Fibroblast of lung (primary cell): ENCODE measurements around the gene UBE2L3. TPM values are rescaled to one million over a fixed set of nuclear protein-coding genes. Genes with fewer than 3 reads are reported as not detected.

ENCODE experiments used
- DNase-seq, 2 donors: peaks; one replicate each; pipeline versions ENCODE4 v3.0.0 to v3.0.0-alpha.2; 2010; ENCODE audit warnings: low read depth in 2 of 2
- H2AFZ ChIP-seq: 2 replicates; pipeline ENCODE4 v1.5.1; 2012; ENCODE audit warnings: low read length, control low read depth, inconsistent platforms
- H3K27ac ChIP-seq: 2 replicates; pipeline ENCODE4 v1.5.1; 2011; ENCODE audit warnings: low read length, control low read depth; ENCODE audit not compliant: insufficient read depth
- H3K27me3 ChIP-seq: 2 replicates; pipeline ENCODE4 v1.5.1; 2011; ENCODE audit warnings: mild to moderate bottlenecking, low read length; ENCODE audit not compliant: control insufficient read depth, insufficient read depth
- H3K36me3 ChIP-seq: 2 replicates; pipeline ENCODE4 v1.5.1; 2011; ENCODE audit warnings: low read length; ENCODE audit not compliant: control insufficient read depth, insufficient read depth
- H3K4me1 ChIP-seq: 2 replicates; pipeline ENCODE4 v1.5.1; 2011; ENCODE audit warnings: low read length; ENCODE audit not compliant: control insufficient read depth, insufficient read depth; ENCODE audit errors: extremely low read depth
- H3K4me2 ChIP-seq: 2 replicates; pipeline ENCODE4 v1.5.1; 2011; ENCODE audit warnings: low read length, control low read depth; ENCODE audit not compliant: insufficient read depth; ENCODE audit errors: extremely low read depth
- H3K4me3 ChIP-seq, 4 experiments: fragments of 200-600 bp in 1 of 4; sonication (generic) in 1 of 4; replicated peaks in 1 of 4; 2 replicates each; pipeline ENCODE4 v1.5.1; 2011 to 2016; ENCODE audit warnings: low read length in 4 of 4, low read depth in 3 of 4, mild to moderate bottlenecking in 3 of 4, control low read depth in 2 of 4, inconsistent platforms in 1 of 4, mixed read lengths in 1 of 4; ENCODE audit not compliant: insufficient read depth in 1 of 4; ENCODE audit errors: control extremely low read depth in 1 of 4
- H3K79me2 ChIP-seq: 2 replicates; pipeline ENCODE4 v1.5.1; 2012; ENCODE audit warnings: mild to moderate bottlenecking, low read length, inconsistent platforms; ENCODE audit not compliant: control insufficient read depth, insufficient read depth
- H3K9ac ChIP-seq: 2 replicates; pipeline ENCODE4 v1.5.1; 2011; ENCODE audit warnings: mild to moderate bottlenecking, low read length, control low read depth; ENCODE audit not compliant: insufficient read depth
- H3K9me3 ChIP-seq: 2 replicates; pipeline ENCODE4 v1.5.1; 2012; ENCODE audit warnings: low read depth, low read length; ENCODE audit not compliant: control insufficient read depth, insufficient read depth
- H4K20me1 ChIP-seq: 2 replicates; pipeline ENCODE4 v1.5.1; 2011; ENCODE audit warnings: low read length; ENCODE audit not compliant: control insufficient read depth, insufficient read depth; ENCODE audit errors: extremely low read depth
- EZH2 ChIP-seq: IDR thresholded peaks from 2 replicates; pipeline ENCODE4 v1.5.1; 2012; ENCODE audit warnings: low read length, control low read depth, mild to moderate bottlenecking; ENCODE audit errors: missing control alignments
- polyA plus RNA-seq, 2 donors: library from polyadenylated mRNA; depleted of rRNA in 1 of 2; stranded (reverse) in 1 of 2; unstranded in 1 of 2; fragments of >200 nt; gene quantifications; 2 replicates each; pipeline ENCODE4 v1.2.1, GENCODE V29; 2011 to 2012; ENCODE audit warnings: missing spikeins in 1 of 2
- total RNA-seq: library from RNA; depleted of rRNA; stranded (reverse); fragments of >200 nt; gene quantifications from 2 replicates; pipeline ENCODE4 v1.2.1, GENCODE V29; 2014
- TF ChIP-seq, protein P1 (sequence below), 2 donors: IDR thresholded peaks in 1 of 2; conservative IDR thresholded peaks in 1 of 2; 1 replicate in 1 of 2; 2 replicates in 1 of 2; pipeline ENCODE4 v1.5.1; 2011 to 2012; ENCODE audit warnings: low read length in 2 of 2, control low read depth in 1 of 2, inconsistent platforms in 1 of 2, low read depth in 1 of 2, mild to moderate bottlenecking in 1 of 2

The UBE2L3 gene
- total and polyA plus RNA-seq, 2 donors (not counting 1 experiment from before 2014, with no cell fraction given) = 23.8 to 82.4 TPM

DNA sequence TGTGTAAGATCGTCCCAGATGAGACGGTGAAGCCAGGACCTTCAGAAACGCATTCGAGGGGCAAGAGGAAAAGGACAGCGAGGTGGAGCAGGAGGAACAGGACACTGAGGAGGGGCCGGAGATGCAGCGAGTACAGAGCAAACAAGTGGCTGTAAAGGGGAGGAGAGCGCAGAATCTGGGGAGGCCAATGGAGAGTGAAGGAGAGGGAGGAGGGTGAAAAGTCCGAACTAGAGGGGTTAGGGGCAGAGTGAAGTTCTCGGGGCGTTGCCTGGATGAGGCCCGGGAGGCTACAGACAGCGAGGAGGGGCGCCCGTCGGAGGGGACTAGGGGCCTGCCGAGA is 89.5 kb downstream of the UBE2L3 start:
- no peak for DNase-seq
- TF ChIP-seq, protein P1, sequence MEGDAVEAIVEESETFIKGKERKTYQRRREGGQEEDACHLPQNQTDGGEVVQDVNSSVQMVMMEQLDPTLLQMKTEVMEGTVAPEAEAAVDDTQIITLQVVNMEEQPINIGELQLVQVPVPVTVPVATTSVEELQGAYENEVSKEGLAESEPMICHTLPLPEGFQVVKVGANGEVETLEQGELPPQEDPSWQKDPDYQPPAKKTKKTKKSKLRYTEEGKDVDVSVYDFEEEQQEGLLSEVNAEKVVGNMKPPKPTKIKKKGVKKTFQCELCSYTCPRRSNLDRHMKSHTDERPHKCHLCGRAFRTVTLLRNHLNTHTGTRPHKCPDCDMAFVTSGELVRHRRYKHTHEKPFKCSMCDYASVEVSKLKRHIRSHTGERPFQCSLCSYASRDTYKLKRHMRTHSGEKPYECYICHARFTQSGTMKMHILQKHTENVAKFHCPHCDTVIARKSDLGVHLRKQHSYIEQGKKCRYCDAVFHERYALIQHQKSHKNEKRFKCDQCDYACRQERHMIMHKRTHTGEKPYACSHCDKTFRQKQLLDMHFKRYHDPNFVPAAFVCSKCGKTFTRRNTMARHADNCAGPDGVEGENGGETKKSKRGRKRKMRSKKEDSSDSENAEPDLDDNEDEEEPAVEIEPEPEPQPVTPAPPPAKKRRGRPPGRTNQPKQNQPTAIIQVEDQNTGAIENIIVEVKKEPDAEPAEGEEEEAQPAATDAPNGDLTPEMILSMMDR (conservative IDR thresholded peaks at IDR 0.05 in 1 of 2, IDR thresholded peaks at IDR 0.05 in 1 of 2; ENCODE audit: low read depth in 1 of 2, low read length in 2 of 2) = no peak
- TF ChIP-seq EZH2 = no peak
- Histone ChIP-seq H3K9me3 (no peaks in the 10 kb centered on the region), H3K27ac (no peak overlapping the region), H2AFZ (peak overlapping the region; percentile 8), H3K9ac (no peak overlapping the region), H3K36me3 (peaks cover 2% of the 10 kb centered on the region), H3K4me1 (peaks cover 6% of the 10 kb centered on the region), H3K79me2 (peaks cover 3% of the 10 kb centered on the region), H3K27me3 (no peaks in the 10 kb centered on the region), H3K4me2 (no peak overlapping the region), H4K20me1 (no peaks in the 10 kb centered on the region), H3K4me3 (peak overlapping the region in 3 of 4 experiments; percentile 21 to 57 (median 43))

DNA sequence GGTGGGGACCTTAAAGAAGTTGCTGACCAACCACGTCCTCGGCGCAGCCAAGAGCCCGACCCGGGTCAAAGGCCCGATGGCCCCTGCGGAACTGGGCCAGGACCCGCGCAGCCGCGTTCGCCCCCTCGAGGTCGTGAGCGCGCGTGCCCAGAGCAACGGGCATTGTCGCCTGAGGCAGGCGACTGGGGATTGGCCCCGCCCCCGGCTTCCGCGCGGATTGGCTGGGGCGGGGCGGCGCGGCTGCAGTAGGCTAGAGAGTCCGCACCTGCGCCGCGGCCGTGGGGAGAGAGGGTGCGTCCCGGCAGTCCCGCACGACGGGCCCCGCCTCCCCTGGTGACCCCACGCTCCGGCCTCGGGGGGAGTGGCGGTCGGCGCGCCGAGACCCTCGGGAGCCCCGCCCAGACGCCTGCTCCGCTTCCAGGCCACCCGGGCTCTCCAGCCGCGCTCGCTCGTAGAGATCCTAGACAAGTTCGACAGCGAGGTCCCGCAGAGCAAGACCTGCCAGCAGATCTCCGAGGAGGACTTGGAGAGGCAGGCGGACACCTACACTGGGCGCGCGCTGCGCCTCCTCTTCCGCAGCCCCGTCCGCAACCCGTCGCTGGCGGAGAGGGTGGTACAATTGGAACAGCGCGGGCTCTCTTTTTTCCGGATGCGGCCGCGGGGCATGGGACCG is 90.0 kb downstream of the UBE2L3 start:
- TF ChIP-seq, protein P1 (conservative IDR thresholded peaks at IDR 0.05 in 1 of 2, IDR thresholded peaks at IDR 0.05 in 1 of 2; ENCODE audit: low read depth in 1 of 2, low read length in 2 of 2) = no peak
- no peak for TF ChIP-seq EZH2
- H3K4me2 ChIP-seq = peak overlapping the region; percentile 59
- peak; percentile 11 to 36 for DNase-seq
- H3K9ac ChIP-seq = no peak overlapping the region
- H3K36me3 ChIP-seq = peaks cover 2% of the 10 kb centered on the region
- no peaks in the 10 kb centered on the region for H3K27me3 ChIP-seq
- peak overlapping the region; percentile 41 to 57 (median 46) for H3K4me3 ChIP-seq
- no peaks in the 10 kb centered on the region for H3K9me3 ChIP-seq
- H3K27ac ChIP-seq = no peak overlapping the region
- peak overlapping the region; percentile 82 for H2AFZ ChIP-seq
- peaks cover 6% of the 10 kb centered on the region for H3K4me1 ChIP-seq
- H3K79me2 ChIP-seq = peaks cover 3% of the 10 kb centered on the region
- no peaks in the 10 kb centered on the region for H4K20me1 ChIP-seq

DNA sequence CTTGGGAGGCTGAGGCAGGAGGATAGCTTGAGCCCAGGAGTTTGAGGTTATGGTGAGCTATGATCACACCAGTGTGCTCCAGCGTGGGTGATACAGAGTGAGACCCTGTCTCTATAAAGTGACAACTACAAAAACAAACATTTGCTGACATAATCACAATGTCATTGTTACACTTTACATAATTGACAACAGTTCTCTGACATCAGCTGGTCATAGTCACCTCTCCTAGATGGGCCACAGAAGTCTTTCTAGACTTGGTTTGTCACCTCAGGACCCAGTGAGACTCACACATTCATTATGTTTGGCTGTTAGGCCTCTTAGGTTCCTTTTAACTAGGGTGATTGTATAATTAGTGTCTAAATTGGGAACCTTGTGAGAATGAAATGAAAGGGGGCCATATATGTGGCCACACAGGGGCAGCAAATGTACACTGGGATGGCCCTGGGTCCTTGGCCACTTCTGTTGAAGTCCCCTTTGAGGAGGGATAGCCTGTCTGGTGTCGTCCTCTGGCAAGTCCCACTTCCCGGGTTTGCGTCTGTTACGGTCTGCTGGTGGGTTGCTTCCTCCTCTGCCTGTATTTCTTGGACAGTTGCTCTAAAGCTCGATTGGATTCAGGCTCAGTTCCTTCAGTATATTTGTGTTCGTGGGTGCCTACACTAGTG is 92.5 kb downstream of the UBE2L3 start:
- Histone ChIP-seq H3K4me3 (no peak overlapping the region), H3K4me1 (no peaks in the 10 kb centered on the region), H3K27me3 (no peaks in the 10 kb centered on the region), H3K36me3 (no peaks in the 10 kb centered on the region), H3K9ac (no peak overlapping the region), H4K20me1 (no peaks in the 10 kb centered on the region), H3K27ac (no peak overlapping the region), H3K4me2 (no peak overlapping the region), H3K9me3 (no peaks in the 10 kb centered on the region), H2AFZ (no peak overlapping the region), H3K79me2 (no peaks in the 10 kb centered on the region)
- no peak for DNase-seq
- TF ChIP-seq EZH2 = no peak
- TF ChIP-seq, protein P1 (conservative IDR thresholded peaks at IDR 0.05 in 1 of 2, IDR thresholded peaks at IDR 0.05 in 1 of 2; ENCODE audit: low read depth in 1 of 2, low read length in 2 of 2) = no peak
